Stomach (tissue), 19 donors: ENCODE results near the gene ADNP. TPM values are rescaled to one million over a fixed set of nuclear protein-coding genes. Genes with fewer than 3 reads are reported as not detected.
A peak's percentile ranks its signal among the peaks of the same experiment; 100 is the strongest.
"Not testable (repeated sequence)": the region's sequence is repeated elsewhere in the genome, so short reads cannot be mapped to it uniquely, and the experiment has no call there.

Experiments
- DNase-seq, 2 donors: peaks; one replicate each; pipeline versions ENCODE4 v3.0.0 to v3.0.0-alpha.2; 2013 to 2019
- H3K27ac ChIP-seq, 5 donors: fragments of 200-600 bp in 4 of 5; sonication (generic) in 4 of 5; one replicate each; pipeline ENCODE4 v1.5.1; 2013 to 2019; ENCODE audit warnings: mild to moderate bottlenecking in 1 of 5, moderate library complexity in 1 of 5
- H3K27me3 ChIP-seq, 3 donors: fragments of 200-600 bp; sonication (generic); one replicate each; pipeline ENCODE4 v1.5.1; 2017 to 2019; ENCODE audit warnings: mixed run types in 1 of 3
- H3K36me3 ChIP-seq, 4 donors: fragments of 200-600 bp; sonication (generic); 1 replicate in 3 of 4; 2 replicates in 1 of 4; pipeline ENCODE4 v1.5.1; 2016 to 2019
- H3K4me1 ChIP-seq, 4 donors: fragments of 200-600 bp; sonication (generic); one replicate each; pipeline ENCODE4 v1.5.1; 2016 to 2019
- H3K4me3 ChIP-seq, 4 donors: fragments of 200-600 bp; sonication (generic) in 3 of 4; one replicate each; pipeline ENCODE4 v1.5.1; 2016 to 2019; ENCODE audit warnings: mild to moderate bottlenecking in 1 of 4
- H3K9me3 ChIP-seq, 4 donors: fragments of 200-600 bp; sonication (generic); one replicate each; pipeline ENCODE4 v1.5.1; 2016 to 2019
- CTCF ChIP-seq, 7 experiments: fragments of 450-650 bp in 4 of 7; fragments of 200-600 bp in 3 of 7; sonication (generic) in 3 of 7; IDR thresholded peaks; one replicate each; pipeline ENCODE4 v1.5.1; 2016 to 2019; ENCODE audit warnings: antibody characterized with exemption in 7 of 7, control low read depth in 2 of 7, mild to moderate bottlenecking in 1 of 7
- EP300 ChIP-seq: sonication (generic); formaldehyde crosslinking; IDR thresholded peaks from one replicate; pipeline ENCODE4 v1.6.1; 2017; ENCODE audit warnings: antibody characterized with exemption
- POLR2A ChIP-seq, 4 donors: fragments of 450-650 bp; IDR thresholded peaks; one replicate each; pipeline ENCODE4 v1.6.1; 2016; ENCODE audit warnings: antibody characterized with exemption in 4 of 4, control low read depth in 2 of 4, mild to moderate bottlenecking in 1 of 4, moderate library complexity in 1 of 4
- POLR2AphosphoS5 ChIP-seq, 3 donors: sonication (generic); formaldehyde crosslinking; IDR thresholded peaks; one replicate each; pipeline ENCODE4 v1.6.1; 2016; ENCODE audit warnings: antibody characterized with exemption in 3 of 3
- WGBS, 5 donors: extraction: QIAGEN DNeasy Blood & Tissue Kit in 3 of 5; methylation state at CpG; one replicate each; pipeline versions ENCODE4 v1.1.5 to v1.1.7; 2013 to 2018; 5-methylcytosine and 5-hydroxymethylcytosine counted together
- intact Hi-C: fragments of 100-400 bp; cut with DNase I; formaldehyde crosslinking; loops from one replicate; pipeline ENCODE4 v1.15.1; 2023; ENCODE audit warnings: low total_unique reads
- long read RNA-seq, 10 donors: transcript quantifications; one replicate each; lab custom pipeline, GENCODE V29; 2026
- polyA plus RNA-seq, 3 donors: library from polyadenylated mRNA; stranded (reverse); fragments of 200-250 nt; gene quantifications; one replicate each; pipeline ENCODE4 v1.2.3, GENCODE V29; 2013
- total RNA-seq, 5 donors: library from RNA; depleted of rRNA; stranded (reverse); fragments of >200 nt; gene quantifications; one replicate each; pipeline versions ENCODE4 v1.1.0 to v1.2.3, GENCODE V29; 2014 to 2016
- donor health status: healthy with polysubstance abuse.
- donor health status: Bipolar disorder and iron deficiency.
- donor health status: healthy.

The ADNP gene
- total RNA-seq (10 to 100 TPM; 39.7 to 67.4 (median 57.1) TPM), polyA plus RNA-seq (10 to 100 TPM; 19.9 to 41.3 (median 20.4) TPM)
- long read RNA-seq, donor 1, full-length matches to known transcripts, result 9 of 9 reads
- long read RNA-seq, donor 1, partial matches to known transcripts, result 0 of 9 reads
- long read RNA-seq, donor 1, other reads (novel, unspliced or antisense), result 0 of 9 reads
- long read RNA-seq, donor 2, full-length matches to known transcripts, result 3 of 11 reads
- long read RNA-seq, donor 2, partial matches to known transcripts, result 8 of 11 reads
- long read RNA-seq, donor 2, other reads (novel, unspliced or antisense), result 0 of 11 reads
- long read RNA-seq, donor 3, full-length matches to known transcripts, result 5 of 5 reads
- long read RNA-seq, donor 3, partial matches to known transcripts, result 0 of 5 reads
- long read RNA-seq, donor 3, other reads (novel, unspliced or antisense), result 0 of 5 reads
- long read RNA-seq, donor 4, result 0 reads
- long read RNA-seq, donor 5, full-length matches to known transcripts, result 4 of 4 reads
- long read RNA-seq, donor 5, partial matches to known transcripts, result 0 of 4 reads
- long read RNA-seq, donor 5, other reads (novel, unspliced or antisense), result 0 of 4 reads
- long read RNA-seq, donor 6, full-length matches to known transcripts, result 22 of 22 reads
- long read RNA-seq, donor 6, partial matches to known transcripts, result 0 of 22 reads
- long read RNA-seq, donor 6, other reads (novel, unspliced or antisense), result 0 of 22 reads
- long read RNA-seq, donor 7, full-length matches to known transcripts, result 8 of 8 reads
- long read RNA-seq, donor 7, partial matches to known transcripts, result 0 of 8 reads
- long read RNA-seq, donor 7, other reads (novel, unspliced or antisense), result 0 of 8 reads
- long read RNA-seq, donor 8, full-length matches to known transcripts, result 9 of 9 reads
- long read RNA-seq, donor 8, partial matches to known transcripts, result 0 of 9 reads
- long read RNA-seq, donor 8, other reads (novel, unspliced or antisense), result 0 of 9 reads
- long read RNA-seq, donor 9, partial matches to known transcripts, result 0 of 1 reads
- long read RNA-seq, donor 9, other reads (novel, unspliced or antisense), result 0 of 1 reads
- long read RNA-seq, donor 10, full-length matches to known transcripts, result 1 of 1 reads
- long read RNA-seq, donor 10, partial matches to known transcripts, result 0 of 1 reads
- long read RNA-seq, donor 10, other reads (novel, unspliced or antisense), result 0 of 1 reads

DNA sequence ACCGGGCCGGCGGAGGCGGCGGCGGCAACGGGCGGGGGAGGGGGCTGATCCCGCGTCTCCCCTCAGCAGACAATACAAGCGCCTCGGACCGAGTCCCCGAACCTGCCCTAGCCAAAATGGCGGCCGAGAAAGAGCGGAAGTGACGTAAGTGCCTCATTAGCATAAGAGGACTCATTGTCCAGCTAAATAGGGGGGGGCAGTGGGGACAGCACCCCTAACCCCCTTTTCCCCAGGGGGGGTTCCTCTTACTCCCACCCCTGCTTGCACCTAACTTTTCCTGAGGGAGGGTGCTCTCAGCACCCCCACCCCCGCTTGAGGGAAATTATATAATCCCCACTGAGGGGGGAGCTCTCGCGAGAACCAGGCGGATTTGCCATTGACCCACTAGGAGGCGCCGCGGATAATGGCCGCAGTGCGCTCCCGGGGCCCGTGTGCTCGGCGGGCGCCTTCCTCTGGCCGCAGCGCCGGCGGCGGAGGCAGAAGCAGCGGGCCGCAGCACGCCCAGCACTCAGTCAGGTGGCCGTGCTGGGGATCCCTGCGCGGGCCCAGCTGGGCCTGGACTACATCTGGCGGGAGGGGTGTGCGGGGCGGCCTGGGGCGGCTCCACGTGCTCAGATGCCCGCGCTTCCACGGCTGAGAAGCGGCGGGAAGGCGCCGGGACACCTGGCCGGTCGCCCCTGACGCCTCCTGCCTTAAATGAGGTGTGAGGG lies at the start of gene ADNP:
TSS of gene ADNP (minus strand) at position 132 of the 710 bp plus-strand sequence. CDS start 27,441 bp downstream, outside the sequence.
- peaks cover 22 to 47% (median 36%) of the 10 kb centered on the region in 4 donors for H3K4me1 ChIP-seq
- peak in 5 of 7 experiments; percentile 59 to 83 (median 79) for TF ChIP-seq CTCF (IDR thresholded peaks at IDR 0.05)
- peak; percentile 69 to 92 (median 83) for TF ChIP-seq POLR2AphosphoS5 (IDR thresholded peaks at IDR 0.05)
- TF ChIP-seq EP300, result no peak
- TF ChIP-seq POLR2A (IDR thresholded peaks at IDR 0.05), result peak in 1 of 4 donors; percentile 45
- intact Hi-C loops, result no loop called here
- peak within 1 kb of the TSS; percentile 82 to 97 (median 90) for H3K4me3 ChIP-seq
- 0 to 1% (median 1%) methylated on average over 29 to 58 of the region's 58 CpGs for WGBS, 5 donors
- peaks cover 12 to 48% (median 33%) of the 10 kb centered on the region in 4 donors for H3K36me3 ChIP-seq
- peak within 1 kb of the TSS; percentile 91 to 100 (median 99) for H3K27ac ChIP-seq
- no peaks in the 10 kb centered on the region for H3K27me3 ChIP-seq
- peak; percentile 91 to 98 for DNase-seq
- H3K9me3 ChIP-seq, result no peaks in the 10 kb centered on the region

DNA sequence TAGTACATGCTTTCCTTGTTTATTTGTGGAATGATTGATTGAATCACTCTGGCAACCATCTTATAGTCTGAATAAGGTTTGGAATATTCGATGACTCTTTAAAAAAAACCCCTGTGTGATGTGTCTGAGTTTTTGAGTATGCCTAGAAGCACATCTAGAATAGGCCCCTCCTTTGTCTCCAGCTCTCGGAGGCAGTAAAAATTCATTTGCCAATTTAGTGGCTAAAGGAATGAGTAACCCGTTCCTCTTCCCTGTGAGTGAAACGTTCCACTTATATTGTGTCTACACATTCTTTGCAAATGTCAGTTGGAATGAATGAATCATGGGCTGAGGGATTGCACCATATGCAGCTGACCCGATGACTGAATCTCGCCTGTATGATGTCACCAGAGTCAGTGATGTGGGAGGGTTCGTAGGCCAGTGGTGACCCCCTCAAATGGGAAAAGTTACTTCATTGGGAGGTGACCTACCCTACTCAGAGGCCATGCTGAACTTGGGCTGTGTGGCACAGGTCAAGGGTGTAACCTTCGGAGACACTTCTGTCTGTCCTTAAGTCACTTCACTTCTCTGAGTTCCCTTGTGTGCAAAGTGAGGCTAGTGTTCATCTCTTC lies 48.9 kb upstream of the ADNP start:
- Histone ChIP-seq H3K9me3 (no peaks in the 10 kb centered on the region), H3K36me3 (no peaks in the 10 kb centered on the region), H3K27ac (no peak overlapping the region), H3K4me3 (no peak overlapping the region), H3K27me3 (peaks cover 0 to 80% (median 4%) of the 10 kb centered on the region in 3 donors), H3K4me1 (peaks cover 0 to 14% (median 13%) of the 10 kb centered on the region in 4 donors)
- intact Hi-C loops, result no loop called here
- 46 to 65% (median 61%) methylated on average over 8 of the region's 8 CpGs for WGBS, 5 donors
- peak in 1 of 3 donors; percentile 58 for TF ChIP-seq POLR2AphosphoS5 (IDR thresholded peaks at IDR 0.05)
- TF ChIP-seq POLR2A (IDR thresholded peaks at IDR 0.05), result no peak
- DNase-seq, result no peak

GRCh38 chr20:50978533-50978932 lies 47.3 kb upstream of the ADNP start:
- intact Hi-C loops, DNase-seq, H3K9me3 ChIP-seq, H3K4me3 ChIP-seq, H3K36me3 ChIP-seq, H3K27ac ChIP-seq: not testable (repeated sequence)
- Histone ChIP-seq H3K27me3 (peaks cover 0 to 67% (median 4%) of the 10 kb centered on the region in 3 donors), H3K4me1 (peaks cover 0 to 14% (median 13%) of the 10 kb centered on the region in 4 donors)
- 86 to 95% (median 88%) methylated on average over 4 of the region's 4 CpGs for WGBS, 5 donors

DNA sequence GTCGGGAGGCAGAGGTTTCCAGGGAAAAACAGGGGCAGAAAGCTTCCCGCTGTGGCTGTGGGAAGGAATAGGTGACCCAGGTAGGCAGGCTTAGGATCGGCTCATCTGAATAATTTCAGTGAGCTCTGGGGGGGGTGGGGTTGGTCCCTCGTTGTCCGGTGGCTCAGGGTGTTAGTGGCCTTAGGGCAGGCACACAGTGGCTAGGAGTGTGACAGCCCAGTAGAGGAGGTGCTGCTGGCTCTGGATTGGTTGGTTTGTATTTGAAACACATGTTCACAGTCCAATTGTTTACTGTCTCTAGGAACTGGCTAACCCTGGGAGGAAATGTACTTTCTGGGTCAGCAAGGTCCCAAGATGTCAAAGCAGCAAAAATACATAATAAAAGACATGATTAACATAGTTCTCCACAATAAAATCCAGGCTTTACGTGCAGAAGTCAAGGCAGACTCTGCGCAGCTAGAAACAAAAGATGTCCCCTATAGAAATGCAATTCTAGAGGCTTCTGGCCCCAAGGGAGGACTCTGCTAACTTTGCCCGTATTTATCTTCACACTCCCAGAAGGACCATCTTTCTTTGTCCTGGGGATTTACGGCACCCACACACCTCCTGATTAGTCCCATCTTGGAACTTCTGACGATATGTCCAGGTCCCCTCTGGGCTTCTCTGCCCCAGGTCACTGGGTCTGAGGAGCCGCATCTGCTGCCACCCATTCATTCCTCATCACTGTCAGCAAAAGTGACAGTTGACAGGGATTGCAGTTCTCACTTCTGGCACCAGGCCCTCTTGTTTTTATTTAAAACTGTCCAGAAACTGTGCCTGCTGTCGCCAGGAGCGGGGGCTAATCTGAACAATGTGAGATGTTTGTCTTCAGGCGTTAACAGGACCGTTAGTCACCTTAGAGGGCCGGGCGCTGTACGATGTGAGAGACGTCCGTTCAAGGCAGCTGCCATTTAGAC lies 46.1 kb upstream of the ADNP start:
- no peak for TF ChIP-seq CTCF (IDR thresholded peaks at IDR 0.05)
- no peak for TF ChIP-seq POLR2AphosphoS5 (IDR thresholded peaks at IDR 0.05)
- no peak for TF ChIP-seq EP300
- no peak for TF ChIP-seq POLR2A (IDR thresholded peaks at IDR 0.05)
- intact Hi-C loops, result no loop called here
- H3K36me3 ChIP-seq, result no peaks in the 10 kb centered on the region
- WGBS, 5 donors, result 47 to 54% (median 48%) methylated on average over 20 of the region's 20 CpGs
- no peak overlapping the region for H3K4me3 ChIP-seq
- no peak for DNase-seq
- peaks cover 0 to 14% (median 11%) of the 10 kb centered on the region in 4 donors for H3K4me1 ChIP-seq
- H3K27me3 ChIP-seq, result peaks cover 0 to 62% (median 4%) of the 10 kb centered on the region in 3 donors
- H3K9me3 ChIP-seq, result no peaks in the 10 kb centered on the region
- no peak overlapping the region for H3K27ac ChIP-seq
